NCI-H1105 (cell line): ENCODE data around the gene CDKL1.

ENCODE experiments used
- DNase-seq: peaks from one replicate; lab custom pipeline; 2025; lab: John Stamatoyannopoulos, UW

Gene CDKL1

GRCh38 chr14:50396631-50397389 lies at the start of gene CDKL1:
Gene CDKL1, minus strand, starts transcription at chr14:50396881. Its CDS starts 1,013 bp downstream, at chr14:50395868.
- peak; percentile 43 for DNase-seq

DNA sequence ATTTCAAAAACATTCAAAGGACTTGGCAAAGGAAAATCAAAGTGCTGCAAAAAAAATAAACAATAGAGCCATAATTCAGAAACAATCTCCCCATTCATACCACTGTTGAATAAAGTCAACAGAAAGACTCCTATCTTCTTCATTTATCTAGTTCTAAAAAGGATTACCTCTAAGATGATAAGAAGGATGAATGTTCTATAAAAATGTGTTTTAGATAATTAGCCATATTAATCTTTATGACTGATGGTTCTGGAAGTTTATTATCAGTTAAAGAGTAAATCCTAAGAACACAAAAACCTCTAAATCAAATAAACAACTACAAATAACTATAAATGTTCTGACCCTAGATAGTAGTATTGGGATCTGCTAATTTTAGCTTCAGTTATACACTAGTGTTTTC lies 37.8 kb upstream of the CDKL1 start:
- no peak for DNase-seq

DNA sequence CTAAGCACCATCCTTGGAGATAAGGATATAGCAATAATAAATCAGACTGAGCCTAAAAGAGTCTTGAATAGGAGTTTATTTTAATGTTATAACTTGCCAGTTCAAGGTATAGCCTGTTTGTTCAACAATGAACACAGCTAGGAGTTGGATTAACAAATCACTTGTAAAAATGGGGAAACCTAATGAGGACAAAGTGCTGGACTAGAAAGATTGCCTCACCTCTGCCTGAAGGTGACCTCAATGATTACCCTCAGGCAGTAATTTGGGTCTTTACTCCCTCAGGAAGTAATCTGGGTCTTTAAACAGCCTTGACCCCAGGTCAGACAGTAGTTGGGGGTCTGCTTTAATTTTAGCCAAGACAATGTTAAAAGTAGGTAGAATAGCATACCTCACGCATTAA lies 35.5 kb upstream of the CDKL1 start:
- no peak for DNase-seq

DNA sequence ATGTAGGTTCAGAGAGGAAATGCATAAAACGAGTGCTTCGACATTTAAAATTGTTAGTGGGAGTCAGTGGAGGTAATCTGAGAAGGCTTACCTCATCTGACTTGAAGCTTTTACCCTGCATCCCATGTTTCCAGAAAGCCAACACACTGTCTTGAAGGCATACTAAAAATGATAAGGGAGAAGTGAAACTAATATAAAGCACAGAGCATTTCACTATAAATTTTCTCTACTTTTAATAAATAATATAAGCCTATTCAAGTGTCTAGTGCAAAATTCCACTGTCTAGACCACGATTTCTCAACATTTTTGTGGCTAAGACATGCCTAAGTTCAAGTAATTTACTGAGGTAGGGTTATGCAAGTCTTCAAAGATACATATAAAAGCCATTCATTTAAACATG lies 29.1 kb upstream of the CDKL1 start:
- no peak for DNase-seq

GRCh38 chr14:50425105-50425504 lies 28.4 kb upstream of the CDKL1 start:
- DNase-seq: no peak

- DNase-seq: no peak
Observed at GRCh38 chr14:50423529-50423928, 26.8 kb upstream of the CDKL1 start.

GRCh38 chr14:50421499-50421898 lies 24.8 kb upstream of the CDKL1 start:
- DNase-seq: no peak

GRCh38 chr14:50417853-50418252 lies 21.2 kb upstream of the CDKL1 start:
- no peak for DNase-seq

GRCh38 chr14:50410921-50411320 lies 14.2 kb upstream of the CDKL1 start:
- no peak for DNase-seq

DNA sequence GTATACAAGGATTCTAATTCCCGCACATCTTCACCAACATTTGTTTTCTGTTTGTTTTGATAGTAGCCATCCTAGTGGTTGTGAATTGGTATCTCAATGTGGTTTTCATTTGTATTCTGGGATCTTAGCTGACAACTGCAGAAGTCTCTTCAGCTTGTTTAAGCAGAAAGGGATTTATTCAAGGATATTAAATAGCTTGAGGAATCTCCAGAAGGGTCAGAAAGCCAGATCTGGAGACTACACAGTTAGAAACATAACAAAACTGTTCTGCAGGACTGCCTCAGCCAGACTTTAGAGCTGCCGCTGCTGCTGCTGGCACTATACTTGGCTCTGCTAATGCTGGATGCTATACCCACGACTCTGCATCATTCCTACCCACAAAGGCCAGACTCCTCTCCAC lies 13.4 kb upstream of the CDKL1 start:
- no peak for DNase-seq

- DNase-seq: no peak
Observed at GRCh38 chr14:50407111-50407812, 10.6 kb upstream of the CDKL1 start.

GRCh38 chr14:50403419-50403818 lies 6.7 kb upstream of the CDKL1 start:
- DNase-seq: no peak

GRCh38 chr14:50402965-50403364 lies 6.3 kb upstream of the CDKL1 start:
- DNase-seq: no peak

GRCh38 chr14:50400461-50400860 lies 3.8 kb upstream of the CDKL1 start:
- DNase-seq: no peak

GRCh38 chr14:50399251-50400032 lies 2.8 kb upstream of the CDKL1 start:
- DNase-seq: no peak

- DNase-seq: no peak
Observed at GRCh38 chr14:50398189-50398580, 1.5 kb upstream of the CDKL1 start.

DNA sequence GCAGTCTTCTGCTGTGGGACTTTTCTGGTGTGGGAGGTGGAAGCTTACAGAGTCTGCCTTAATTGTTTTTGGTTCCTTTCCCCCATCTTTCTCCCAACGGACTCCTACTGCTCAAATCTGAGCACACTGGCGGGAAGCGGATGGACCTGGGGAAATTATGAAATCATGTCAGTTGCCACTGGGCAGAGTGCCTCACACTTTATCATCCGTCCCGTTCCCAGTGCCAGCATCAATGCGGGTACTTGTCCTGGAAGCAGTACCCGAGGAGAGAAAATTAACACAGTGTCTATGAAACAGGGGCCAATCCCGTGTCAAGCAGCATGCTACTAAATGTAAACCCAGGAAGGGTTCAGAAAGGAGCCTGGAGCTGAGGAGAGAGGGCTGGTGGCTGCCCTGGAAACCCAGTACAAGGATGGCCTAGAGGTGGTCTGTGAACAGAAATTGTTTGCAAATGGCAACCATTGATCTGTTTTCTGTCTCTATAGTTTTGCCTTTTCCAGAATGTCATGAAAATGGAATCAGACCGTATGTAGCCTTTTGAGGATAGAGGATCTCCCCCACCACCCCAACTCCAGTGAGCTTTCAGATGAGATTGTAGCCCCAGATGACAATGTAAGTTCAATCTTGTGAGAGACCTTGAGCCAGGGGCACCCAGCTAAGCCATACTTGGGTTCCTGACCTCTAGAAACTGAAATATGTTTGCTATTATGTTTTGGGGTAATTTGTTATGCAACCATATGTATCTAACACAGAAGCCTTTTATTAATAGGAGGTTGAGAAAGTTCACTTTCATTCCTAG lies 908 bp upstream of the CDKL1 start:
- DNase-seq: no peak

DNA sequence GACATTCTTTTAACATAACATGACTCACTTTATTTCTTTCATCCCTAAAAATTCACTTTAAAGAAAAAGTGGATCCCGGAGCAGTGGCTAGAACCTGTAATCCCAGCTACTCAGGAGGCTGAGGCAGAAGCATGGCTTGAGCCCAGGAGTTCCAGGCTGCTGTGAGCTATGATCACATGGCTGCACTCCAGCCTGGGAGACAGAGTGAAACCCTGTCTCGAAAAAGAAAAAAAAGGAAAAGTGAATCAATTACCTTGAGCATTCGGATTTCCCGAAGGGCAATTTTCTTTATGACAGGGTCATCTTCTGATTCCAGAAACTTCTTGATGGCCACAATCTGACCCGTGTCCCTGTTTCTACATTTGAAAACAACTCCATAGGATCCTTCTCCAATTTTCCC lies 1.2 kb downstream of the CDKL1 start:
- DNase-seq: no peak

DNA sequence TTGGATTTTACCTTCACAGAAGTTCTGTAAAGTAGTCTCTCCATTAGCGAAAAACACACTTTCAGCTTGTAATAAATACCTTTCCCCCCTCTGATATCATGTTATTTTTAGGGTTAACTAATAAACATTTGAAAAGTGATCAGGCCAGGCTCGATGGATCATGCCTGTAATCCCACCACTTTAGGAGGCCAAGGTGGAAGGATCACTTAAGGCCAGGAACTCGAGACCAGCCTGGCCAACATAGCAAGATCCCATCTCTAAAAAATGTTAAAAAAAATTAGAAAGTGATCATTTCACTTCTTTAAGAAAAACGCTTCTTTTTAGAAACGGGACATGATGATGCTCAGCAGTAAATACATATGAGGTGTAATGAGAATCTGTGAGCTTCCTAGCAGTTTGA lies 2.0 kb downstream of the CDKL1 start:
- no peak for DNase-seq

GRCh38 chr14:50389668-50390441 lies 6.8 kb downstream of the CDKL1 start:
- no peak for DNase-seq

- no peak for DNase-seq
Observed at GRCh38 chr14:50388256-50388931, 8.3 kb downstream of the CDKL1 start.
